Mononuclear cell (primary cell): ENCODE data around the gene CTXND2. TPM values are rescaled to one million over a fixed set of nuclear protein-coding genes. Genes with fewer than 3 reads are reported as not detected.
A peak's percentile ranks its signal among the peaks of the same experiment; 100 is the strongest.
"Not testable (repeated sequence)": the region's sequence is repeated elsewhere in the genome, so short reads cannot be mapped to it uniquely, and the experiment has no call there.

ENCODE experiments used
- H3K27me3 ChIP-seq: 2 replicates; pipeline ENCODE4 v1.6.0; 2011; ENCODE audit warnings: low read length, control low read depth; ENCODE audit not compliant: insufficient read depth
- H3K4me1 ChIP-seq: 2 replicates; pipeline ENCODE4 v1.5.1; 2011; ENCODE audit warnings: mild to moderate bottlenecking, low read length, control low read depth; ENCODE audit not compliant: insufficient read depth
- H3K4me3 ChIP-seq: 2 replicates; pipeline ENCODE4 v1.5.1; 2011; ENCODE audit warnings: mild to moderate bottlenecking, low read length, moderate library complexity
- H3K9me3 ChIP-seq: 2 replicates; pipeline ENCODE4 v1.5.1; 2011; ENCODE audit warnings: low read depth, mild to moderate bottlenecking, control low read depth, low read length
- total RNA-seq: library from RNA; depleted of rRNA; stranded (reverse); fragments of >200 nt; gene quantifications from one replicate; pipeline ENCODE4 v1.2.3, GENCODE V29; 2012

The CTXND2 gene
- total RNA-seq, 1 donor: not detected

DNA sequence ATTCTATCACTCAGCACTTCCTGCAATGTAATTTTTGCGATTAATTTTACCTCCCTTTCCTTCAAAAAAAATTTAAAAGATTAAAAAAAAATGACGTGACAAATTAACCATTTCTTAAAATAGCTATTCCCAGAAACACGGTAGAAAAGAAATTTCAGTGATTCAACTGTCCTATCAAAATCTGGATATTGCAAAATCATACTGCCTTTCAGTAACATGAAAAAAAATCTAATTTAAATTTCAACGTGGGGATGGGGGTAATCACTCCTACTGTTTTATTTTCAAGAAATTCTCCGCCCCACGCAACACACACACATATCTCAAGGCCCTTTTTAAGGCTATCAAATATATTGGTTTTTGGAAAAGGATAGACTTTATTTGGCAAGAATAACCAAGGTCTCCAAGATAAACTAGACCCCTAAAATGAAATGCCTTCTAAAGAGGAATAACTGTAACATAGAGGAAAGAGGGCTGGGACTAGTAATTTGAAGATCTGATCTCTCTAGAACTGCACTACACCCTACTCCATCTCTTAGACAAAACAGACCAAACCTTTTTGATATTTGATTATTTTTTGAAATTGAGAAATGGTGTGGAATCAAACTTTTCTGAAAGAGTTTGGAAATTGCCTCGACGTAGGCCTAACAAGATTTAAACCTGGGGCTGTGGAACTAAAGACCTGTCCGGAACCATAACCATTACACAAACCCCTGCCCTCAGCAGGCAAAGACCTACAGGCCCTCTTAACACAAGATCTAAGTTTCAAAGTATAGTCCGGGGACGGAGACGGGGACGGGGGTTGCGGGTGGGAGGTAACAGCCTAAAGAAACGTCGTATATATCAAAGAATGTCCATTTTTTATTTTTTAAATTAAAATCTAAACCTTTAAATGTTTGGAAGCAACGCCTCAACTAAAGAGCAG lies 11.5 kb upstream of the CTXND2 start:
- H3K4me3 ChIP-seq: peak overlapping the region; percentile 95
- no peaks in the 10 kb centered on the region for H3K9me3 ChIP-seq
- no peaks in the 10 kb centered on the region for H3K27me3 ChIP-seq
- peaks cover 34% of the 10 kb centered on the region for H3K4me1 ChIP-seq

DNA sequence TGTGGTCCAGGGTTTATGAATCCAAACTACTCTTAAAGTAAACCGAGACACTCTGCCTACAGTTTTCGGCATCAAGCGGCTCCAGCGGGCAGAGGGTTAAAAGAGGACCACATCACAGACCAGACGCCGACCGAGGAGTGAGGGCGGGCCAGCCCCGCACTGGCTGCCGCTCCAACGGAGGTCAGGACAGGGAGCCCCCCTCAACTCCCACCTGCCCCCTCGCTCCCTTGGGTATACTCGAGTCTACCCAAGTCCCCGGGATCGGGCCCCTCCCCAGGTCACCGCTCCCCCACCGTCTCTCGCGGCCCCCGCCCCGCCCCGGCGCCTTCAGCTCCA lies 10.8 kb upstream of the CTXND2 start:
- no peaks in the 10 kb centered on the region for H3K27me3 ChIP-seq
- H3K9me3 ChIP-seq: no peaks in the 10 kb centered on the region
- peak overlapping the region; percentile 95 for H3K4me3 ChIP-seq
- H3K4me1 ChIP-seq: peaks cover 36% of the 10 kb centered on the region

DNA sequence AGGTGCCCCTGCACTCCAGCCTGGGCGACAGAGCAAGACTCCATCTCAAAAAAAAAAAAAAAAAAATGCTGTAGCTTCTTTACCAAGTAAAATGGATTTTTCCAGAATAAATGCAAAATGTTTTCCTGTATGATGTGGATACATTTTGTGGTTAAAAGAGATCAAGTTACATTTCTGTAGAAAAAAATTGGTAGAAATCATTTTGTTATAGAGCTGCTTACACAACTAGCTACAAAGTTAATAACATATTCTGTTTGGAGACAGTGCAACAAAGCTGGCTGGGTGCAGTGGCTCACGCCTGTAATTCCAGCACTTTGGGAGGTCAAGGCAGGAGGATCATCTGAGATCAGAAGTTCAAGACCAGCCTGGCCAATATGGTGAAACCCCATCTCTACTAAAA lies 8.0 kb upstream of the CTXND2 start:
- H3K4me1 ChIP-seq: peaks cover 42% of the 10 kb centered on the region
- not testable (repeated sequence) for H3K4me3 ChIP-seq, H3K27me3 ChIP-seq, H3K9me3 ChIP-seq

DNA sequence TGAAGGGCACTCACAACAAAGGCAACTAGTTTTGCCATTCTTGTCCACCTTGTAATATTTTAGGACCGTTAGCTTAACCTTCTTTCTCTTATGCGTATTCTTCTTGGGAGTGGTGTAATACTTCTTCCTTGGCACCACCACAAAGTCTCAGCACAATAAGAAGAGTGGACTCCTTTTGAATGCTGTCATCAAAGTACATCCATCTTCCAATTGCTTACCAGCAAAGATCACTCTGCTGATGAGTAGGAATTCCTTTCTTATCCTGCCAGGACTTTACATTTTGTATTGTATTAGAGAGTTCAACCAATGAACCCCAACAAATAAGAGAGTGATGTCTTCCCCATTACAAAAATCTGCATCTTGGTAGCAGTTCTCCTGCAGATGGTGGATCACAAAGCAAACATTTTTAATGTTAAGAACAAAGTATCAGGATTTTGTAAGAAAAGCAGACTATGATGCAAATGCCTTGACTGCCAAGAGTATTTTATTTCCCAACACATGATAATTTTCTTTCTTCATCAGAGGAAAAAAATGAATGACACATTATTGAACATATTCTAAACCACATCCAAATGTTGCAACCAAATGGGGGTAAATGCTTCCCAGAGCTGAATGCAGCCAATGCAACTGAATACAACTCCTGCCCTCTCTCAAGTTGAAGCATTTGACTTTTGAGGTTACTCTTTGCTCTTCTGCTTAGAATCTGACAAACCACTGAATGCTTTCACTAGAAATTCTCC lies 5.4 kb upstream of the CTXND2 start:
- no peaks in the 10 kb centered on the region for H3K27me3 ChIP-seq
- no peak overlapping the region for H3K4me3 ChIP-seq
- peaks cover 24% of the 10 kb centered on the region for H3K4me1 ChIP-seq
- no peaks in the 10 kb centered on the region for H3K9me3 ChIP-seq

DNA sequence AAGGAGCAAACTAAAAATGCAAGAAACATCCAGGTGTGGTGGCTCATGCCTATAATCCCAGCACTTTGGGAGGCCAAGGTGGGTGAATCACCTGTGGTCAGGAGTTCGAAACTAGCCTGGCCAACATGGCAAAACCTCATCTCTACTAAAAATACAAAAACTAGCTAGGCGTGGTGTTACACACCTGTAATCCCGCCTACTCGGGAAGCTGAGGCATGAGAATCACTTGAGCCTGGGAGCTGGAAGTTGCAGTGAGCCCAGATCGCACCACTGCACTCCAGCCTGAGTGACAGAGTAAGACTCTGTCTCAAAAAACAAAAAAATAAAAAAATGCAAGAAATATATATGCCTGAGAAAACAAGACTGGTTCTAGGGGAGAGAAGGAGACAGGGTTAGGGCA lies 3.8 kb upstream of the CTXND2 start:
- H3K4me3 ChIP-seq, H3K9me3 ChIP-seq: not testable (repeated sequence)
- H3K4me1 ChIP-seq: peaks cover 16% of the 10 kb centered on the region

DNA sequence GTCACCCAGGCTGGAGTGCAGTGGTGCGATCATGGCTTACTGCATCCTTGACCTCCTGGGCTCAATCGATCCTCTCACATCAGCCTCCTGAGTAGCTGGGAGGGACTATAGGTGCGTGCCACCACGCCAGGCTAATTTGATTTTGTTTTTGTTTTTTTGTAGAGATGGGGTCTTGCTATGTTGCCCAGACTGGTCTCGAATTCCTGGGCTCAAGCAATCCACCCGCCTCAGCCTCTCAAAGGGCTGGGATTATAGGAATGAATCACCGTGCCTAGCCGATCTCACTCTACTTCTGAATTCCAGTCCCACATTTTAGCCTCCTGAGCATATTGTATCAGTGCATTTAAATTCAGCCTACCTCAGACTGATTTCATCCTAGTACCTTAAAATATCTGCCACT lies 1.8 kb downstream of the CTXND2 start:
- peaks cover 12% of the 10 kb centered on the region for H3K4me1 ChIP-seq
- H3K9me3 ChIP-seq: no peaks in the 10 kb centered on the region
- no peak overlapping the region for H3K4me3 ChIP-seq
- H3K27me3 ChIP-seq: no peaks in the 10 kb centered on the region

More for the DNA sequence above, 3.8 kb upstream of the CTXND2 start:
- not testable (repeated sequence) for H3K27me3 ChIP-seq

DNA sequence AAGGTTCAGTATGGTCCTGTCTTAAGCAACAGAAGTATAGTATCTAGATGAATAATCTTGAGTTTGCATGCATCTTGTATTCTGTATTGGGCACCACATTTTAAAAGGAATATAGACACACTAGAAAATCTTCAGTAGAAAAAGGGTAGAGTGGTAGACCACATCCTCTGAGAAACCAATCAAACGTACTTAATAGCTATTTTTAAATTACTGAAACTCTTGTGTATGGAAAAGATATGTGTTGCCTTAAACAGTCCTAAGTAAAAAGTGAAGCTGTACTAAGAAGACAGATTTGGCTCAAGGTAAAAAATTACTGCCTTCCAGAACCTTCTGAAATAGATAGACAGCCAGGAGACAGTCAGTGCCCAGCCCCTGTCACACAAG lies 3.1 kb downstream of the CTXND2 start:
- Histone ChIP-seq H3K9me3 (no peaks in the 10 kb centered on the region), H3K27me3 (no peaks in the 10 kb centered on the region), H3K4me3 (no peak overlapping the region), H3K4me1 (peaks cover 12% of the 10 kb centered on the region)

DNA sequence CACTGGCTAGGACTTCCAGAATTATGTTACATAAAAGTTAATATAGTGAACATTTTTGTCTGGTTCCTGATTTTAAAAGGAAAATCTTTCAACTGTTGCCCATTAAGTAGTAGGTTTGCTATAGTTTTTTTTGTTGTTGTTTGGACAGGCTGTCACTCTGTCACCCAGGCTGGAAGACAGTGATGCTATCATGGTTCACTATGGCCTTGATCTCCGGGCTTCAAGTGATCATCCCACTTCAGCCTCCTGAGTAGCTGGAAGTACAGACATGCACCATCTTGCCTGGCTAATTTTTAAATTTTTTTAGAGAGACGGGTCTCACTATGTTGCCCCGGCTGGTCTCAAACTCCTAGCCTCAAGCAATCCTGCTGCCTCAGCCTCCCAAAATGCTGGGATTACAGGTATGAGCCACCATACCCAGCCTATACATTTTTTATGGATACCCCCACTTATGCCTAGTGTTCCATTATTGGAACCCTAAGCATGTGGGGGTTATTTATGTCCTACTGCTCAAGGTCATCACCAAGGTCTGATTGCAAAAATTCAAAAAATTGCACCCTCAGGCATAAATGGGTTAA lies 6.5 kb downstream of the CTXND2 start:
- H3K4me1 ChIP-seq: peaks cover 12% of the 10 kb centered on the region
- no peaks in the 10 kb centered on the region for H3K27me3 ChIP-seq
- no peak overlapping the region for H3K4me3 ChIP-seq
- H3K9me3 ChIP-seq: no peaks in the 10 kb centered on the region

DNA sequence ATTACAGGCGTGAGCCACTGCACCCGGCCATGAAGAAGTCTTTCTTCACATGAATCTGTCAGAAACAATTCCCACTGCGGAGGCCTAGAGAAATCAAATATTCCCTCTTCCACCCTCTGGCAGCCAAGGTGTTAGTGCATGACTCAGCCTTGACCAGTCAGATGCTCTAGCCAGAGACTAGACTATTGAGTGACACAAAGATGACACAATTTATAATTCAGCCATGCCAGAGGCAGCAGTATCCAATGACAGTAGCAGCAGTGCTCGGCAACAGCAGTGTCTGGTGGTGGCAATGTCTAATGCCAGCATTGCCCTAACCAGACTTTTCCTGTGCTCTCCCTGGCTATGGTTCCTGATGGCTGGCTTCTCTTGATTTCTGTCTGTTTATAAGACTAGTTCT lies 8.7 kb downstream of the CTXND2 start:
- no peak overlapping the region for H3K4me3 ChIP-seq
- H3K9me3 ChIP-seq: no peaks in the 10 kb centered on the region
- no peaks in the 10 kb centered on the region for H3K27me3 ChIP-seq
- H3K4me1 ChIP-seq: peaks cover under 1% of the 10 kb centered on the region

DNA sequence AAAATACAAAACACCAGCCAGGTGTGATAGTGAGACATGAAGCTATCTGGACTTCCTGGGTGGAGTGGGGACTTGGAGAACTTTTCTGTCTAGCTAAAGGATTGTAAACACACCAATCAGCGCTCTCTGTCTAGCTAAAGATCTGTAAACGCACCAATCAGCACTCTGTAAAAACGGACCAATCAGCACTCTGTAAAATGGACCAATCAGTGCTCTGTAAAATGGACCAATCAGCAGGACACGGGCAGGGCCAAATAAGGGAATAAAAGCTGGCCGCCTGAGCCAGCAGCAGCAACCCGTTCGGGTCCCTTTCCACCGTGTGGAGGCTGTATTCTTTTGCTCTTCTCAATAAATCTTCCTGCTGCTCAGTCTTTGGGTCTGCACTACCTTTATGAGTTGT lies 12.9 kb downstream of the CTXND2 start:
- H3K27me3 ChIP-seq: not testable (repeated sequence)

DNA sequence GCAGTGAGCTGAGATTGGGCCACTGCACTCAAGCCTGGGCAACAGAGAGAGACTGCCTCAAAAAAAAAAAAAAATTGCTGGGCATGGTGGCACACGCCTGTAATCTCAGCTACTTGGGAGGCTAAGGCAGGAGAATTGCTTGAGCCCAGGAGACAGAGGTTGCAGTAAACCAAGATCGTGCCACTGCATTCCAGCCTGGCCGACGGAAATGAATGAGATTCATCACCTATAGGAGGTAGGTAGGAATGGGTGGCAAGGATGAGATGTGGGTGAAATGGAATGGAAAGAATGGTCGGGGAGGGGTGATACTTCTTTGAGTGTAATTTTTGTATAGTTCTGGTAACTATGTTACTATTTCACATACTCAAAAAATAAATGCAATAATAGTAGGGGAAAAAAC lies 15.4 kb downstream of the CTXND2 start:
- H3K9me3 ChIP-seq: no peaks in the 10 kb centered on the region
- no peaks in the 10 kb centered on the region for H3K27me3 ChIP-seq
- no peaks in the 10 kb centered on the region for H3K4me1 ChIP-seq
- H3K4me3 ChIP-seq: no peak overlapping the region

More for the DNA sequence above, 12.9 kb downstream of the CTXND2 start:
- not testable (repeated sequence) for H3K4me3 ChIP-seq, H3K9me3 ChIP-seq, H3K4me1 ChIP-seq

DNA sequence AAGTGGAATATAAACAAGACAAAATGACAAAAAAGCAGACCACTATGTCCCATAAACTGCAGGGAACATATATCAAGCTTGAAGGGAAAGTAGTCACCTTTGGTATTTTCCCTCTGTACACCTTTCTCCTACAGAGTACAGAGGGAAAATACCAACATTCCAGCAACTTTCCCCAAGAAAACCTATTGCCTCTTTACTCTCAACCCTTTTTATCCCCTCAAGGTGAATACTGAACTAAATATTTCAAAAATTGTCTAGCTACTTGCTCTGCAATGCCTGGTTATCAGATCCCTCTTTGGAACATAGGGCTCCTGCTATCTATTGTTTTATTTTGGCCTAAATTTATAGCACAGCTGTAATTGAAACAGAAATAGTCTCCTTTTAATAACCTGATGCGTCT lies 15.8 kb downstream of the CTXND2 start:
- no peak overlapping the region for H3K4me3 ChIP-seq
- H3K9me3 ChIP-seq: no peaks in the 10 kb centered on the region
- H3K27me3 ChIP-seq: no peaks in the 10 kb centered on the region
- H3K4me1 ChIP-seq: no peaks in the 10 kb centered on the region

DNA sequence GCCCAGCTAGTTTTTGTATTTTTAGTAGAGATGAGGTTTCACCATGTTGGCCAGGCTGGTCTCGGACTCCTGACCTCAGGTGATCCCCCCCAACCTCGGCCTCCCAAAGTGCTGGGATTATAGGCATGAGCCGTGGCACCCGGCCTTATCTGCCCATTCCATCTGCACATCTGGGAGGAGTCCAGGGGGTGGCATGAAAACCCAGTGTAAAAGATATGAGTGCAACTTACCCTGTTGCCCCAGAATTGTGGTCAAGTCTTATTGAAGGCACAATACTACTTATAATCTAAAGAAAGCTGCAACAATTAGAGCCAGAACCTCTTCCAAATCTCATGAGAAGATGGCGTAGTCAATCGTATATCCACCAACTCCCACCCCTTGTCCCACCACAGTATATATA lies 18.4 kb downstream of the CTXND2 start:
- peaks cover 8% of the 10 kb centered on the region for H3K4me1 ChIP-seq
- H3K27me3 ChIP-seq: no peaks in the 10 kb centered on the region
- H3K9me3 ChIP-seq: no peaks in the 10 kb centered on the region
- no peak overlapping the region for H3K4me3 ChIP-seq

DNA sequence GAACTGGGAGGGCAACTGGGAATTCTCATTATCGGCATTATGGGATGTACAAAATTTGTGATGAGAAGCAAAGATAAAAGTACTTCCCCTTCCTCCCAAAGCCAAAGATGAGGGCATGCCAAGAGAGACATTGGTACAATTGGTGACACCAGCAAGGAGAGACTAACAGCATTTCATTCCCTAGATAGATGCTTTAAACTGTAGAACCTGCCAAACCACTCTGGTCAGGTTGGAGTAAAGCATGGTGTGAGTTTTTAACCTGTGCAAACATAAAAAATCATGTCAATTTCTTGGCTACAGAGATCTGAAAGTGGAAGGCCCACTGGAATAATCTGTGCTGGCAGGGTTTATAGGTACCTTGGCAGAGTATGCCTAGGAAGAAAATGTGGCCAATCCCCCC lies 19.4 kb downstream of the CTXND2 start:
- Histone ChIP-seq H3K27me3 (no peaks in the 10 kb centered on the region), H3K4me3 (no peak overlapping the region), H3K4me1 (peaks cover 10% of the 10 kb centered on the region), H3K9me3 (no peaks in the 10 kb centered on the region)

DNA sequence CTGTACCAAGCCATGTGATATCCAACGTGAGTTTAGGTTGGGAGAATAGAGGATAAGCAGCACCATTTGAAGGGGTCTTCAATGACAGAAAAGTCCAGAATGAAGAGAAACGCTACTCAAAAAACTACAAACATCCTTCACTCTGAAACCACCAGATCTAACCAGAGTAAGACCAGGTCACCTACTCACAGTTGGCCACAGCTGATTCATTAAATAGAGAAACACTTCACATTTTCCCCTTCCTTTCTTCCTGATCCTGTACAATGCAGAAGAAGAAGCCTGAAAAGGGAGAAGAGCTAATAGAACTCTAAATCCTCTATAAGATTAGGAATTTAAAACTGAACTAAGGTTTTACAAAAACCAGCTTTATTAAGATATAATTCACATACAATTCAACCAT lies 19.9 kb downstream of the CTXND2 start:
- no peaks in the 10 kb centered on the region for H3K9me3 ChIP-seq
- H3K4me3 ChIP-seq: no peak overlapping the region
- peaks cover 10% of the 10 kb centered on the region for H3K4me1 ChIP-seq
- H3K27me3 ChIP-seq: no peaks in the 10 kb centered on the region
